ENCODE data around the gene DPP3.

The DPP3 gene

GRCh38 chr11:66510990-66511339 lies 30.7 kb downstream of the DPP3 start:
- peak overlapping the region; percentile 98 for H3K4me3 ChIP-seq (replicated peaks; ENCODE audit: low read depth, low read length)
- TF ChIP-seq CTCF (IDR thresholded peaks at IDR 0.05; ENCODE audit: low read length, missing control alignments): no peak
- DNase-seq (ENCODE audit: low read depth): no peak

- no peak for DNase-seq (ENCODE audit: low read depth)
- TF ChIP-seq CTCF (IDR thresholded peaks at IDR 0.05; ENCODE audit: low read length, missing control alignments): no peak
- H3K4me3 ChIP-seq (replicated peaks; ENCODE audit: low read depth, low read length): no peak overlapping the region
These were observed 43.4 kb downstream of the DPP3 start for GRCh38 chr11:66523611-66524010.

GRCh38 chr11:66524304-66525040 lies 44.2 kb downstream of the DPP3 start:
- no peak overlapping the region for H3K4me3 ChIP-seq (replicated peaks; ENCODE audit: low read depth, low read length)
- no peak for TF ChIP-seq CTCF (IDR thresholded peaks at IDR 0.05; ENCODE audit: low read length, missing control alignments)
- DNase-seq (ENCODE audit: low read depth): no peak

GRCh38 chr11:66529069-66529468 lies 48.8 kb downstream of the DPP3 start:
- DNase-seq (ENCODE audit: low read depth): no peak
- H3K4me3 ChIP-seq (replicated peaks; ENCODE audit: low read depth, low read length): no peak overlapping the region
- no peak for TF ChIP-seq CTCF (IDR thresholded peaks at IDR 0.05; ENCODE audit: low read length, missing control alignments)

GRCh38 chr11:66529655-66530054 lies 49.4 kb downstream of the DPP3 start:
- no peak for DNase-seq (ENCODE audit: low read depth)
- no peak overlapping the region for H3K4me3 ChIP-seq (replicated peaks; ENCODE audit: low read depth, low read length)
- no peak for TF ChIP-seq CTCF (IDR thresholded peaks at IDR 0.05; ENCODE audit: low read length, missing control alignments)

- DNase-seq (ENCODE audit: low read depth): no peak
- TF ChIP-seq CTCF (IDR thresholded peaks at IDR 0.05; ENCODE audit: low read length, missing control alignments): no peak
- H3K4me3 ChIP-seq (replicated peaks; ENCODE audit: low read depth, low read length): no peak overlapping the region
These were observed 50.9 kb downstream of the DPP3 start for GRCh38 chr11:66530927-66531709.
